ENCODE measurements around the gene TPRA1. TPM values are rescaled to one million over a fixed set of nuclear protein-coding genes. Genes with fewer than 3 reads are reported as not detected.

TPRA1 gene
- total RNA-seq, 4 donors from 2014 or later = 36.2 to 47.5 (median 43.2) TPM

DNA sequence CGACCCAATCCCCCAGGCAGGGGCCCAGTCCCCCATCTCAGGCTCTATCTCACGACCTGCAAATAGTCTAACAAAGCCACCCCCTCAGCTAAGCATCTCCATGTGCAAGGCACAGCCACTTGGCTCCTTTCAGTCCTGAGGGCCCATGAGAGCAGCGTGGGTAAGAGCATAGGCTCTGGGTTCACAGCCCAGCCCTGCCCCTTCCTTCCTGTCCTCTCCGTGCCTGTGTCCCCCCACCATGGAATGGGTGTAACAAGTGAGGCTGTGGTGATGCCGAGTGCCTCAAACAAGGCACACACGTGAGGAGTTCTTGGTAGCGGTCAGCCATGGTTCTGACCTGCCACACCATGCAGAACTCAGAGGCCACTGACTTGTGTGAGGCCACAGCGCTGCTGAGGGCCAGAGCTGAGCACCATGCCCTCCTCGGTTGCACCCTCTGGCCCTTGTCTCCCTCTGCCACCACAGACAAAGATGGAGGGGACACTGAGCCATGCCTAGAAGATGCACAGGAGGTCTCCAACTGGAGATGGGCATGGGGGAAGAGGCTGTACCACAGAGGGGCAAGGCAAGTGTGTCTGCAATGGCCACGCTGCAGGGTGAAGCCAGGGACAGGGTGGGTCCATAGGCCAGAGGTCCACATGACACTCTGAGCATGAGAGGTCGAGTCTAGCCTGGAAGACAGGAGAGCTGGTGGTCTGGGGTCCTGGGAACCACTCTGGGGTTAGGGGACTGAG, 10.0 kb downstream of the TPRA1 start:
- Histone ChIP-seq H3K27ac (no peak overlapping the region), H3K27me3 (no peaks in the 10 kb centered on the region), H3K4me3 (replicated peaks in 1 of 3) (no peak overlapping the region), H3K9me3 (no peaks in the 10 kb centered on the region), H3K4me1 (peaks cover 0 to 7% of the 10 kb centered on the region in 2 donors), H3K36me3 (peaks cover 0 to 3% of the 10 kb centered on the region in 2 donors)
- intact Hi-C loops (cut with DNase I) = no loop called here
- TF ChIP-seq, protein P1, sequence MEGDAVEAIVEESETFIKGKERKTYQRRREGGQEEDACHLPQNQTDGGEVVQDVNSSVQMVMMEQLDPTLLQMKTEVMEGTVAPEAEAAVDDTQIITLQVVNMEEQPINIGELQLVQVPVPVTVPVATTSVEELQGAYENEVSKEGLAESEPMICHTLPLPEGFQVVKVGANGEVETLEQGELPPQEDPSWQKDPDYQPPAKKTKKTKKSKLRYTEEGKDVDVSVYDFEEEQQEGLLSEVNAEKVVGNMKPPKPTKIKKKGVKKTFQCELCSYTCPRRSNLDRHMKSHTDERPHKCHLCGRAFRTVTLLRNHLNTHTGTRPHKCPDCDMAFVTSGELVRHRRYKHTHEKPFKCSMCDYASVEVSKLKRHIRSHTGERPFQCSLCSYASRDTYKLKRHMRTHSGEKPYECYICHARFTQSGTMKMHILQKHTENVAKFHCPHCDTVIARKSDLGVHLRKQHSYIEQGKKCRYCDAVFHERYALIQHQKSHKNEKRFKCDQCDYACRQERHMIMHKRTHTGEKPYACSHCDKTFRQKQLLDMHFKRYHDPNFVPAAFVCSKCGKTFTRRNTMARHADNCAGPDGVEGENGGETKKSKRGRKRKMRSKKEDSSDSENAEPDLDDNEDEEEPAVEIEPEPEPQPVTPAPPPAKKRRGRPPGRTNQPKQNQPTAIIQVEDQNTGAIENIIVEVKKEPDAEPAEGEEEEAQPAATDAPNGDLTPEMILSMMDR (IDR thresholded peaks at IDR 0.05) = no peak
- TF ChIP-seq POLR2A (IDR thresholded peaks at IDR 0.05) = no peak
- no peak for DNase-seq
- 83 to 85% methylated on average over 7 to 9 of the region's 11 CpGs for WGBS, 2 donors

DNA sequence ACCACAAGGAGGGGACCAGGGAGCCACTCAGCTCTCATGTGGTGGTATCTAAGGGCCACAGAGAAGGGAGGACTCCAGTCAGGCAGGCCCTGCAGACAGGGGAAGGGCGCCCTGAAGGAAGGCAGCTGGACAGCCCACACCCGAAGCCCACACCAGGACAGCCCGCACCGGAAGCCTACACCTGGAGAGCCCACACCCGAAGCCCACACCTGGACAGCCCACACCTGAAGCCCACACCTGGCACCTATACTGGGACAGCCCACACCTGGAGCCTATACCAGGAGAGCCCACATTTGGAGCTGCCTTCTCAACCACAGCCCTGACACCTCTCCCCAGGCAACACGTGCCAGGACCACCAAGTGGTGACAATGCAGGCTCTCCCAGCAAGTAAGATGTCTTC, 11.7 kb downstream of the TPRA1 start:
- WGBS, 2 donors = 97 to 100% methylated on average over 4 to 5 of the region's 6 CpGs
- Histone ChIP-seq H3K4me1 (peaks cover 0 to 5% of the 10 kb centered on the region in 2 donors), H3K9me3 (no peaks in the 10 kb centered on the region), H3K36me3 (peaks cover 0 to 4% of the 10 kb centered on the region in 2 donors), H3K27me3 (no peaks in the 10 kb centered on the region), H3K27ac (no peak overlapping the region), H3K4me3 (replicated peaks in 1 of 3) (no peak overlapping the region)
- no peak for DNase-seq
- intact Hi-C loops (cut with DNase I) = no loop called here
- TF ChIP-seq POLR2A (IDR thresholded peaks at IDR 0.05) = no peak
- TF ChIP-seq, protein P1 (IDR thresholded peaks at IDR 0.05) = no peak

DNA sequence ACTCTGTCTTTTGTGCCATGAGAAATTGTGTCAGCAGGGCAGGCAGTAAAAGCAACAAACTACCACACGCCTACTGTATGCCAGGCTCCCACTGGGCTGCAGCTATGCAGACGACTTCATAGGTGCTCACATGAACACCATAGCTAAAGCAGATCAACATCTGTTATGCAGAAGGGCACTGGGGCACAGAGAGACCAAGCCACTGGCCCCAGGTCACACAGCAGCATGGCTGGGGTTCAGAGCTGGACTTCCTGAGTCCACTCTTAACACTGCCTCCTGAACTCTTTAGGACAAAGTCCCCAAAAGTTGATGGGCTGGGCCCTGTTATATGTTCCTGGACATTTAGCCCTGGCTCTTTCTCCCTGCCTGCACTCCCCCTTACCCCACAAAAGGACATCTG, 12.4 kb downstream of the TPRA1 start:
- Histone ChIP-seq H3K4me3 (replicated peaks in 1 of 3) (no peak overlapping the region), H3K27ac (no peak overlapping the region), H3K36me3 (peaks cover 5 to 10% of the 10 kb centered on the region in 2 donors), H3K9me3 (no peaks in the 10 kb centered on the region), H3K27me3 (no peaks in the 10 kb centered on the region), H3K4me1 (peaks cover 0 to 5% of the 10 kb centered on the region in 2 donors)
- intact Hi-C loops (cut with DNase I) = no loop called here
- WGBS, 2 donors = 83 to 93% methylated on average over 2 of the region's 2 CpGs
- TF ChIP-seq, protein P1 (IDR thresholded peaks at IDR 0.05) = no peak
- DNase-seq = no peak

DNA sequence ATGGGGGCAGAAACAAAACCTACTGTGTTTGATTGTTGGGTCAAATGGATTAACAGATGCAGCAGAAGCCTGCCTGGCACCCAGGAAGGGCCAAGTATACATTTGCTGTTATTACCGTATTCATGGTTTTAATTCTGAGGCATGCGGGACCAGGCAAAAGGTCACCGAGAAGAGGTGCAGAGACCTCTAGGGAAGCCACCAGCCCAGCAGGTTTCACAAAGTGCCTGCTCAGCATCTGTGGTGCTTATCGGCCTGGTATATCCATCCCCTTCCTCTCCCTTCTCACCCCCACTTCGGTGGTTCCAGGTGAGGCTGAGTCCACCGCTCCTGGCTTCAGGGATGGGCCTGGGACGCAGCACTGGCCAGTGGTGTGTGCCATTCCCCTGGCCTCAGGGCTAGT, 13.1 kb downstream of the TPRA1 start:
- WGBS, 2 donors = 85 to 88% methylated on average over 4 to 6 of the region's 7 CpGs

More for the DNA sequence above, 13.1 kb downstream of the TPRA1 start:
- peaks cover under 1 to 5% of the 10 kb centered on the region in 2 donors for H3K4me1 ChIP-seq
- H3K4me3 ChIP-seq (replicated peaks in 1 of 3) = no peak overlapping the region
- H3K27ac ChIP-seq = no peak overlapping the region
- H3K9me3 ChIP-seq = no peaks in the 10 kb centered on the region
- H3K27me3 ChIP-seq = no peaks in the 10 kb centered on the region
- TF ChIP-seq POLR2A (IDR thresholded peaks at IDR 0.05) = no peak
- TF ChIP-seq, protein P1 (IDR thresholded peaks at IDR 0.05) = no peak
- DNase-seq = no peak
- intact Hi-C loops (cut with DNase I) = no loop called here
- H3K36me3 ChIP-seq = peaks cover 8 to 14% of the 10 kb centered on the region in 2 donors

Measured in thyroid gland (tissue), 4 donors.